NAMALWA (cell line): Measurements from ENCODE around the gene S100A4.
"Not testable (repeated sequence)": the region's sequence is repeated elsewhere in the genome, so short reads cannot be mapped to it uniquely, and the experiment has no call there.

Source experiments
- DNase-seq: peaks from one replicate; pipeline ENCODE4 v3.0.0-alpha.2; 2015; ENCODE audit warnings: low spot score

S100A4 gene

DNA sequence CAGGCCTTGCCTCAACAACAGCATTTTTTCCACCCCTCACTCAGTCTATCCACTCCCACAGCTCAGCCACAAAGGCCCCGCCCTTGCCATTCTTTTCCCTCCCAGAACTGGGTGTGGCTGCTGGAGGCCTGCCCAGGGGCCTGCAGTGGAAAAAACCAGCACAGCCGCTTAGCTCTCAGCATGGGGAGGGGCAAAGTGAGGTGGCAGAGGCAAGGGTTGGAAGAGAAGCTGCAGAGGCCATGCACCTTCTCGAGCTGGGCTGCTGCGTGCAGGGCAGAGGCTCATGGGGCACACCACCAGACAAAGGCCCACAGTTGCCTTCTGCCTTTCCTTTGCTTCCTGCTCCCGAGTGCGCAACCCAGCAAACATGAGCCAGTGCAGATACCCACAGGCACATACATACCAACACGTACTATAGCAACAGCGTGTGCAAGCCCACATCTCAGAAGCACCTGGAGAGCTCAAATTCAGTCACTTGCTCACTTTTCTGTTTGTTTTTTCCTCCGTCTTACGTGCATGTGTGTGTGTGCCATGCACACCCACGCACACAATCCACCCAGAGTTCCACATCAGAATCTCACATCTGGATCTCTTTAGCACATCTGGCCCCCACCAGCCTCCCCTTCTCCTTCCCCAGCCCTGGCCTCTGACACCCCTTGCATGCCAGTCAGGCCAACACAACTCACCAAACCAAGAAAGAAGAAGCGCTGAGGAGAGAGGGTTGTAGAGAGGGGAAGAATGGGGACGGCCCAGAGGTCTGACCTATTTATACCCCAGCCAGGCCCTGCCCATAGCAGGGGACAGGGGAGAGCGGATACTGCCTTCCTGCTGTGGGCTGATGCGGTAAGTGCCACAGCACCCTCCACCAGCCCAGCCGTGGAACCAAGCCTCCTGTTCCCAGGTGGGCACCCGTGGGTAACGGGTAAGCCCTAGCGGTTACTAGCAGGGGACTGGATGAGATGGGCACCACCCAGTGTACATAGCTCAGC is at the start of gene S100A4:
S100A4 (minus strand) TSS at position 740 of the 989 bp plus-strand sequence. CDS start 1,012 bp downstream, outside the sequence.
- DNase-seq = peak; percentile 97

DNA sequence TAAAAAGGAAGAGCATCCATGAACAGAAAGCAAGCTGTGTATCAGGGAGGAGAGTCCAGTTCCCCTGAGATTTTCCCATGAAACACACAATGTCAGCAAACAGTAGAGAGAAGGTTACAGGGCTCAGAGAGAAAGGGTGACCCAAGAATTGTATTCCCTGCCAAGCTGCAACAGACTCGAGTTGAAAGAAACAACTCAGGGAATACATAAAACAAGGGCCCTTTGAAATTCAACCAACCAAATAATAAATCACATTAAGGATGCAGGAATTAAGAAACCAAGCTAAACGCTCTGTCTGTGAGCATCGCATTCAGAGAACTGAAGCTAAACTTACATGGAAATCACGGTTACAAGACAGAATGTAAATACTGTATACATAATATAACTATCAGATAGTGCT is 47.1 kb upstream of the S100A4 start:
- DNase-seq = no peak

GRCh38 chr1:153588482-153588881 is 42.9 kb upstream of the S100A4 start:
- no peak for DNase-seq

DNA sequence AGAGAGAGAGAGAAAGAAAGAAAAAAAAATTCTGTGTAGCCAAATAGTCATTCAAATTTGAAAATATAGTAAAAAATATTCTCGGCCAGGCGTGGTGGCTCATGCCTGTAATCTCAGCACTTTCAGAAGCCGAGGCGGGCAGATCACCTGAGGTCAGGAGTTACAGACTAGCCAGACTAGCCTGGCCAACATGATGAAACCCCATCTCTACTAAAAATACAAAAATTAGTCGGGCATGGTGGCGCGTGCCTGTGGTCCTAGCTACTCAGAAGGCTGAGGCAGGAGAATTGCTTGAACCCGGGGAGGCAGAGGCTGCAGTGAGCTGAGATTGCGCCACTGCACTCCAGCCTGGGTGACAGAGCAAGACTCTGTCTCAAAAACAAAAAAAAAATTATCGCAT is 42.4 kb upstream of the S100A4 start:
- DNase-seq = not testable (repeated sequence)

DNA sequence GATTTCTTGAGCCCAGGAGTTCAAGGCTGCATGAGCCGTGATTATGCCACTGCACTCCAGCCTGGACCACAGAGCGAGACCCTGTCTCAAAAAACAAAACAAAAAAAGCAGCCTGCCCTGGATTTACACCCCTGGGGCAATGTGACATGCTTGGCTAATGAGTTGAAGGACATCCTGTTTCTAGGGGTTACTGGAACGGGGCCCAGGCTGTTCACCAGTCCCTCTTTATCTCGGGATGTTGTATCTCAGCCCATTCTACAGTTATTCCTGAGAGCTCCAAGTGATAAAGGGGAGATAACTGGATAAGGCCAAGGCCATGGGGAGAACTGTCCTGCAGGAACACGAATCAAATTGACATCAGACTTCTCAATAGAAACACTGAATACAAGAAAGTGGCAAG is 41.7 kb upstream of the S100A4 start:
- DNase-seq = no peak

DNA sequence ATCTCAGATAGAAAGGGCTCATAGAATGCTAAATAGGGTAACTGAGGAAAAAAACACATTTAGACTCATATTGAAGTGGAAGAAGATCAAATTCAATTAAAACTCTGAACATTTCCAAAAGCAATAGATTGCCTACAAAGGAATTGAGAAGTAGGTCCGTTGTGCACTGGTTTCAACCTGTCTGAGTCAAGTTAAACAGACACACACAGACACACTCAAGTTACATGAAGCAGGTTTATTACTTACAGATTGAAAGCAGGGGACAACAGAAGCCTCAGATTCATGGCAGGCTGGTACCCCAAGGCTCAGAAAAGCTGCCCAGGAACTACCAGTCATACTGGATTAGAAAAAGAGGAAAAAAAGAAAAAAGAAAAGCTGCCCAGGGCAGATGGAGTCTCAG is 40.7 kb upstream of the S100A4 start:
- DNase-seq = no peak

- no peak for DNase-seq
Observed at GRCh38 chr1:153585006-153585405, 39.4 kb upstream of the S100A4 start.

GRCh38 chr1:153583976-153584375 is 38.4 kb upstream of the S100A4 start:
- DNase-seq = no peak

GRCh38 chr1:153583514-153583913 is 37.9 kb upstream of the S100A4 start:
- DNase-seq = not testable (repeated sequence)

DNA sequence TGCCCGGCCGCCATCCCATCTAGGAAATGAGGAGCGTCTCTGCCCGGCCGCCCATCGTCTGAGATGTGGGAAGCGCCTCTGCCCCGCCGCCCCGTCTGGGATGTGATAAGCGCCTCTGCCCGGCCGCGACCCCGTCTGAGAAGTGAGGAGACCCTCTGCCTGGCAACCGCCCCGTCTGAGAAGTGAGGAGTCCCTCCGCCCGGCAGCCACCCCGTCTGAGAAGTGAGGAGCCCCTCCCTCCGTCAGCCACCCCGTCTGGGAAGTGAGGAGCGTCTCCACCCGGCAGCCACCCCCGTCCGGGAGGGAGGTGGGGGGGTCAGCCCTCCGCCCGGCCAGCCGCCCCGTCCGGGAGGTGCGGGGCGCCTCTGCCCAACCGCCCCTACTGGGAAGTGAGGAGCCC is 37.2 kb upstream of the S100A4 start:
- not testable (repeated sequence) for DNase-seq

DNA sequence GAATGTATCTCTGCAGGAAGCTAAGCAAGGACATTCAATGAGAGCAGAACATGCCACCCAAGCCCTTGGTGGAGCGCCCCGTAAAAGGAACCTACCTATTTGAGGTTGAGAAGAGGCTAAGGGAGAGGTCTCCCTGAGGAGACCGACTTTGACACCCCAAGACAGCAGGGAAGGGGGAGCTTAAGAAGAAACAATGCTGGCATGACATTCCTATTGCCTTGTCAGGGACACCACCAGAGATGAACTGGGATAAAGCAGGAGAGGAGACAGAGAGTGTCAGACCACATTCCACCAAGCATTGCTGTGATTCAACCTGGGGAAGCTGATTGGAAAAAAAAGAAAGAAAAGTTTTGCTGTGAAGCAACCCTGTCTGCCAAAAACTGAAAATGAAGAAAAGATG is 33.3 kb upstream of the S100A4 start:
- no peak for DNase-seq

- no peak for DNase-seq
Observed at GRCh38 chr1:153578490-153578889, 32.9 kb upstream of the S100A4 start.

DNA sequence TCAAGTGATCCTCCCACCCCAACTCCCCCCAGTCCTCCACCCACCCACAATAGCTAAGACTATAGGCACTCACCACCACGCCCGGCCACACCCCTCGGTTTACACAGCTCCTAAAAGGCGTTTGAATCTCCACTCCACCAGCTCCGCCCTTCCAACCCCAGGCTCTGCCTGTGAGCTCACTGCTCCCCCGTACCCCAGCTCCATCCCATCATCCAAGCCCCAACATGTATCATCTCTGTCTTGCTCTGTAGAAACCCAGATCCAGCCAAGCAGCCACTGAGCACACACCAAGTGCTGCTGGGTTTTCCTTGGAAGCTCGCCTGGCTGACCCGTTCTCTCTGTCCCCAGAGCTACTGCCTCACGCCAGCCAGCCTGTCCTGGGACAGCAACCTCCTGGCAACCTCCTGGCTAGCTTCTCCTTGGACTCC is 32.0 kb upstream of the S100A4 start:
- DNase-seq = no peak

DNA sequence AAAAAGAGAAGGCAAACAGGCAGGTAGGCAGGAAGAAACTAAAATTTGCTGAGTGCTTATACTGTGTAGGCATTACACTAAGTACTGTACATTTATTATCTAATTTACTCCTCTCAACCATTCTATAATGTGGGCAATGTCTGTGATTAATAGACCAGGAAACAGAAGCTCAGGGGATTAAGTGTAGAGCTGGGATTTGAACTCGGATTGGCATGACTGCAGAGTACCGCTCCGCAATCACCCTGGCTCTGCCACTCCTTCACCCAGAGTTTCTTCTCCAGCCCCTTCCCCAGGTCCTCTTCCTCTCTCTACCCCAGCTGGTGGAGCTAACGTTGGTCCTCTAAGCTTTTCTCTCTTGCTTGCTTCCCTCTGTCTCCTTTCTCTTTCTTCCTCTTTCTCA is 31.5 kb upstream of the S100A4 start:
- DNase-seq = no peak

GRCh38 chr1:153575497-153575896 is 29.9 kb upstream of the S100A4 start:
- not testable (repeated sequence) for DNase-seq

DNA sequence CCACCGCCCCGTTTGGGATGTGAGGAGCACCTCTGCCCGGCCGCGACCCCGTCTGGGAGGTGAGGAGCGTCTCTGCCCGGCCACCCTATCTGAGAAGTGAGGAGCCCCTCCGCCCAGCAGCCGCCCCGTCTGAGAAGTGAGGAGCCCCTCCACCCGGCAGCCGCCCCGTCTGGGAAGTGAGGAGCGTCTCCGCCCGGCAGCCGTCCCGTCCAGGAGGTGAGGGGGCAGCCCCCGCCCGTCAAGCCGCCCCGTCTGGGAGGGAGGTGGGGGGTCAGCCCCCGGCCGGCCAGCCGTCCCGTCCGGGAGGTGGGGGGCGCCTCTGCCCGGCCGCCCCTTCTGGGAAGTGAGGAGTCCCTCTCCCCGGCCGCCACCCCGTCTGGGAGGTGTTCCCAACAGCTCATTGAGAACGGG is 29.5 kb upstream of the S100A4 start:
- not testable (repeated sequence) for DNase-seq

DNA sequence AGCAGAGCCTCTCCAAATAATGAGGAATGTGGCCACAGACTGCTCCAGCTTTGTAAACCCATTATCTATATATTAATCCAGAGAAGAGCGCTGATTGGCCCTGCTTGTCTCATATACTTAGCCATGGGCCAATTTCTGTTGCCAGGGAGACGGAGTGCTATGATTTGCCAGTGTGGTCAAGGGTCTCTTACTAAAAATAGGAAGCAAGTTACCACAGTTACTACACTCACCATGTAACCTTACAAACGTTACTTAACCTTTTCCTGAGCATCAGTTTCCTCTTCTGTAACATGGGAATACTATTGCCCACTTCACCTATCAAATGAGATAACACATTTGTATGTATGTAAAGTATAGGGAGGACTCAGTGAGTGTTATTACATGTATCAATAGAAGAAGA is 27.7 kb upstream of the S100A4 start:
- no peak for DNase-seq

DNA sequence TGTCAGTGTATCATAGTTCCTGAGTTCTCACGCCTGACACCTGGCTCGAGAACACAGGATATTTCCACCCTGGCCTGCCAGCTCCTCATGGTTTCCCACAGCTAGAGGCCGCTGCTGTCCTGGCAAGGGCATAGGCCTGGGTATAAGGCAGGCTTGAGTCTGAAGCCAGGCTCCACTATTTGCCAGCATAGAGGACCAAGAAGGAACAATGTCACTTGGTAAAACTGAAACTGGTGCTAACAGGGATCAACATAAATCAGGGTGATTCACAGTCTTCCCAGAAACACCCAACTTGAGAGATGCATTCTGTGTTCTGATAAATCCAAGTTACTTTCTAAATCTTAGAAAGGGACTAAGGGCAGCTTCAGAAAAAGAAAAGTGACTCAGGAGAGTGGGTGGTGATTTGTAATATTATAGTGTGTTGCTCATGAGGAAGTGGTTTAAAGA is 27.0 kb upstream of the S100A4 start:
- DNase-seq = peak; percentile 89

DNA sequence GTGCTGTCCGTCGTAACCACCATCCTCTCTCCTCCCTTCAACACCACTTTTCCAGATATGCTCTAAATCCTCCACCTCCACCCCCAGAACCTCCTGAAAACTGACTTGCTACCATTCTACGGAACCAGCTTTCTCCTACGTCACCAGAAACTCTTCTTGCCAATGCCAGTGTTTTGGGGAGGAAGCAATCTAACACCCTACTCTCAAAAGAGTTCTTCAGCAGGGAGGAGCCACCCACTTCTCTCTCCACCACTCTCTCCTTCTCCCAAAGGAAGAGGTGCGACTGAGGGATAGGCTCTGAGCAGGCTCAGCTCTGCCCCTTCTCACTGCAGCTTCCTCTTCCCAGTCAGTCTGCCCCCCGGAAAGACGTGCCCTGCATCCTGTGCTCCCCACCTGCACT is 26.1 kb upstream of the S100A4 start:
- DNase-seq = no peak

GRCh38 chr1:153570874-153571273 is 25.3 kb upstream of the S100A4 start:
- DNase-seq = no peak

GRCh38 chr1:153569465-153569864 is 23.9 kb upstream of the S100A4 start:
- DNase-seq = no peak

DNA sequence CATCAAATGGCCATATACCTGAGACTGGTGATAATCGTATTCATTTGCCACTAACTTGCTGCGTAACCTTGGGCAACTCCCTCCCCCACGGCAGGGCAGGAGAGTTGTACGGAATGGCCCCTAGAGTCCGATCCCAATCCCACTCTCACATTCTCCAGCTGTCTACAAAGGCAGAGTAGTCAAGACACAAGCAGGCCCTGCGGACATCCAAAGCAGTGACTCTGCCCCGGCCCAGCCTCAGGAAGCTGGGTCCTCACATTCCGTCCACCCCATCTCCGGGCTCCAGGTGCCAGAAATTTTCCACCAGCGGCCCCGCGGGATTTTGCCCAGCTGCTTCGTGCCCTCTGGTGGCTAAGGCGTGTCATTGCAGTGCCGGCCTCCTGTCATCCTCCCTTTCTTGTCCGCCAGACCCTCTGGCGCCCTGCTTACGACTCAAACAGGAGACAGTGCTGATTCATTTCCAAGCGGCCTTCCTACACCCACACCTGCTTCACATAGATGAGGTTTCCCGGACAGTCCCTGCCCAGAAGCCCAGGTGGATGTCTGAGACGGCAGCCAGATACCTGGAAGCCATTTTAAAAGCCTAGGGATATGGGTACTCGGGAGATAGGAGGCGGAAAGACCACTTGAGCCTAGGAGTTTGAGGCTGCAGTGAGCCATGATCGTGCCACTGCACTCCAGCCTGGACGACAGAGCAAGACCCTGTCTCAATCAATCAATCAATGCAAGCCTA is 22.9 kb upstream of the S100A4 start:
- DNase-seq = peak; percentile 91
